Kidney epithelial cell (primary cell): ENCODE measurements around the gene CIT. TPM values are rescaled to one million over a fixed set of nuclear protein-coding genes. Genes with fewer than 3 reads are reported as not detected.

Source experiments
- DNase-seq: peaks from one replicate; pipeline ENCODE4 v3.0.0-alpha.2; 2010; ENCODE audit warnings: low read depth
- H3K27me3 ChIP-seq: 2 replicates; pipeline ENCODE4 v1.6.0; 2011; ENCODE audit warnings: low read length; ENCODE audit not compliant: control insufficient read depth, insufficient read depth
- H3K36me3 ChIP-seq: 2 replicates; pipeline ENCODE4 v1.5.1; 2011; ENCODE audit warnings: low read length; ENCODE audit not compliant: control insufficient read depth, insufficient read depth
- H3K4me3 ChIP-seq: 2 replicates; pipeline ENCODE4 v1.5.1; 2011; ENCODE audit warnings: low read depth, mild to moderate bottlenecking, control low read depth, low read length
- total RNA-seq: library from RNA; depleted of rRNA; stranded (reverse); fragments of >200 nt; gene quantifications from 2 replicates; pipeline ENCODE4 v1.2.3, GENCODE V29; 2015
- TF ChIP-seq, protein P1 (sequence below): IDR thresholded peaks from 2 replicates; pipeline ENCODE4 v1.5.1; 2011; ENCODE audit warnings: mild to moderate bottlenecking, moderate library complexity, low read length, control low read depth, inconsistent platforms; ENCODE audit not compliant: insufficient read depth, poor library complexity, severe bottlenecking

CIT gene
- total RNA-seq, result 4.3 and 4.5 TPM in 2 replicates

GRCh38 chr12:119876761-119877638, at the start of gene CIT:
Gene CIT (minus strand): TSS chr12:119877320. CDS start chr12:119876168, 1,152 bp downstream.
- DNase-seq, result peak; percentile 83
- no peaks in the 10 kb centered on the region for H3K27me3 ChIP-seq
- no peaks in the 10 kb centered on the region for H3K36me3 ChIP-seq
- H3K4me3 ChIP-seq, result peak within 1 kb of the TSS; percentile 87
- TF ChIP-seq, protein P1, sequence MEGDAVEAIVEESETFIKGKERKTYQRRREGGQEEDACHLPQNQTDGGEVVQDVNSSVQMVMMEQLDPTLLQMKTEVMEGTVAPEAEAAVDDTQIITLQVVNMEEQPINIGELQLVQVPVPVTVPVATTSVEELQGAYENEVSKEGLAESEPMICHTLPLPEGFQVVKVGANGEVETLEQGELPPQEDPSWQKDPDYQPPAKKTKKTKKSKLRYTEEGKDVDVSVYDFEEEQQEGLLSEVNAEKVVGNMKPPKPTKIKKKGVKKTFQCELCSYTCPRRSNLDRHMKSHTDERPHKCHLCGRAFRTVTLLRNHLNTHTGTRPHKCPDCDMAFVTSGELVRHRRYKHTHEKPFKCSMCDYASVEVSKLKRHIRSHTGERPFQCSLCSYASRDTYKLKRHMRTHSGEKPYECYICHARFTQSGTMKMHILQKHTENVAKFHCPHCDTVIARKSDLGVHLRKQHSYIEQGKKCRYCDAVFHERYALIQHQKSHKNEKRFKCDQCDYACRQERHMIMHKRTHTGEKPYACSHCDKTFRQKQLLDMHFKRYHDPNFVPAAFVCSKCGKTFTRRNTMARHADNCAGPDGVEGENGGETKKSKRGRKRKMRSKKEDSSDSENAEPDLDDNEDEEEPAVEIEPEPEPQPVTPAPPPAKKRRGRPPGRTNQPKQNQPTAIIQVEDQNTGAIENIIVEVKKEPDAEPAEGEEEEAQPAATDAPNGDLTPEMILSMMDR, result no peak

DNA sequence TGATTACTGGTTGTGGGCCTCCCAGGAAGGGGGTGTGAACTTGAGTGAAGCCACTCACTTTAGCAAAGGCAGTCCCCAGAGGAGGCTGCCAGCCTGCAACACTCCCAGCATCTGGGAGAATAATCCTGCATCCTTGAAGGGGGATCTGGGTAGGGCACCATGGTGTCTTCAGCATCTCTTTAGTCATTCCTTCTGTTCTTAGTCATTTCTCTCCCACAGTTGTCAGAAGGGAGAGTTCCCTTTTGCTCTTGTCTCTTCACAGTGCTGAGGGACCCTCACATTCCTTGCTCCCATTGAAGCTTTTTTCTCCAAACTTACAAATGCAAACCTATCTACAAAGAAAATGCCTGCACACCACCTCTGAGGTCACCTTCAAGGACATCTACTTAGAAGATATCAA, 48.1 kb upstream of the CIT start:
- Histone ChIP-seq H3K4me3 (no peak overlapping the region), H3K27me3 (no peaks in the 10 kb centered on the region), H3K36me3 (no peaks in the 10 kb centered on the region)
- TF ChIP-seq, protein P1, result no peak
- no peak for DNase-seq

- no peak overlapping the region for H3K4me3 ChIP-seq
- no peak for DNase-seq
Measured at GRCh38 chr12:119920064-119920463, 42.9 kb upstream of the CIT start.

DNA sequence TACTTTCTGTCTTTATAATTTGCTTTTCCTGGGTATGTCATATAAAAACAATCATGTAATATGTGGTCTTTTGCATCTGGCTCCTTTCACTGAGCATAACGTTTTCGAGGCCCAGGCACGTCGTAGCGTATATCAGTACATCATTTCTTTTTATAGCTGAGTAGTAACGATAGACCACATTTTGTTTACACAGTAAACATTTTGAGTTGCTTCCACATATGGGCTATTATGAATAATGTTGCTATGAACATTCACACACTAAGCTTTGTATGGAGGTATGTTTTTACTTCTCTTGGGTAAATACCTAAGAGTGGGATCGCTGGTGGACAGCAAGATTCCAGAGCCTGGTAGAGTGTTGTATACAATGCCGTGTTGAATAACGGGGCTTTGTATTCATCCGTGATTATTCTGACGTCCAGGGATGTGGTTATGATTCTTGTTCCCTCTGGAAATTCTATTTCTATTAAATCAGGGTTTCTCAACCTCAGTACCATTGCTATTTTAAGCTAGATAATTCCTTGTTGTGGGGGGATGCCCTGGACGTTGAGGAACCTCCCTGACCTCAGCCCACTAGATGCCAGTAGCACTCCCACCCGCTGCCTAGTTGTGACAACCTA, 38.9 kb upstream of the CIT start:
- Histone ChIP-seq H3K4me3 (no peak overlapping the region), H3K36me3 (no peaks in the 10 kb centered on the region), H3K27me3 (no peaks in the 10 kb centered on the region)
- TF ChIP-seq, protein P1, result no peak
- no peak for DNase-seq

More at GRCh38 chr12:119920064-119920463, 42.9 kb upstream of the CIT start:
- no peaks in the 10 kb centered on the region for H3K27me3 ChIP-seq
- no peaks in the 10 kb centered on the region for H3K36me3 ChIP-seq
- TF ChIP-seq, protein P1, result no peak

GRCh38 chr12:119914666-119915065, 37.5 kb upstream of the CIT start:
- DNase-seq, result no peak
- Histone ChIP-seq H3K27me3 (no peaks in the 10 kb centered on the region), H3K4me3 (no peak overlapping the region), H3K36me3 (no peaks in the 10 kb centered on the region)
- TF ChIP-seq, protein P1, result no peak
